K562 (cell line): Measurements from ENCODE around the gene HRAS. TPM values are rescaled to one million over a fixed set of nuclear protein-coding genes. Genes with fewer than 3 reads are reported as not detected.

ENCODE experiments used
- ATAC-seq: fragments of 200-7000 bp; cut with Tn5 transposase; 3 replicates; pipeline ENCODE4 v1.9.1; 2020; ENCODE audit warnings: moderate library complexity
- BruUV-seq: library from RNA; stranded (reverse); fragments of 400-500 nt; replicated peaks from 2 replicates; lab custom pipeline; 2021; lab: Mats Ljungman, UMichigan
- CTCF ChIA-PET: fragments of 300-600 bp; formaldehyde crosslinking; extraction: SDS; loops from one replicate; lab custom pipeline; 2021; ENCODE audit warnings: low intra/inter-chr PET ratio; lab: Yijun Ruan, JAX
- POLR2A ChIA-PET: fragments of 300-600, 350-650 bp; sonication (Branson Sonifier 250); formaldehyde crosslinking; extraction: SDS; loops from one replicate; lab custom pipeline; 2021; ENCODE audit warnings: antibody characterized with exemption, inconsistent platforms; lab: Yijun Ruan, JAX
- DNase-seq, 4 experiments: peaks; one replicate each; pipeline versions ENCODE4 v3.0.0 to v3.0.0-alpha.2; 2011 to 2018; ENCODE audit warnings: low spot score in 3 of 4, mixed read lengths in 3 of 4; ENCODE audit errors: extremely low read depth in 1 of 4
- FAIRE-seq: peaks from 2 replicates; lab custom pipeline; 2011; peaks lifted over from hg19 to GRCh38; lab: Jason Lieb, UNC
- H2AFZ ChIP-seq: 2 replicates; pipeline ENCODE4 v1.6.0; 2011; ENCODE audit warnings: low read depth, low read length, control low read depth, inconsistent platforms
- H3K27ac ChIP-seq: fragments of 200-600 bp; 3 replicates; pipeline ENCODE4 v1.8.0; 2011; ENCODE audit warnings: low read depth, mild to moderate bottlenecking, control low read depth, inconsistent platforms, low read length, moderate library complexity, mixed read lengths; ENCODE audit errors: extremely low read depth
- H3K27me3 ChIP-seq, 2 experiments: fragments of 300-600 bp in 1 of 2; 2 replicates in 1 of 2; 3 replicates in 1 of 2; pipeline versions ENCODE4 v1.6.0 to v1.8.0; 2011; ENCODE audit warnings: inconsistent platforms in 2 of 2, low read length in 2 of 2, mild to moderate bottlenecking in 1 of 2, mixed read lengths in 1 of 2, moderate library complexity in 1 of 2; ENCODE audit not compliant: control insufficient read depth in 2 of 2, insufficient read depth in 2 of 2
- H3K36me3 ChIP-seq: fragments of 300-600 bp; 3 replicates; pipeline ENCODE4 v1.8.0; 2011; ENCODE audit warnings: mild to moderate bottlenecking, low read length, inconsistent platforms; ENCODE audit not compliant: control insufficient read depth, insufficient read depth
- H3K4me1 ChIP-seq, 2 experiments: fragments of 200-600 bp in 1 of 2; replicated peaks in 1 of 2; 2 replicates in 1 of 2; 3 replicates in 1 of 2; pipeline versions ENCODE4 v1.5.1 to v1.8.0; 2011; ENCODE audit warnings: inconsistent platforms in 2 of 2, low read length in 2 of 2, mild to moderate bottlenecking in 1 of 2, mixed read lengths in 1 of 2, moderate library complexity in 1 of 2; ENCODE audit not compliant: control insufficient read depth in 2 of 2, insufficient read depth in 2 of 2
- H3K4me2 ChIP-seq: 2 replicates; pipeline ENCODE4 v1.6.1; 2011; ENCODE audit warnings: low read length, control low read depth, inconsistent platforms, mixed read lengths; ENCODE audit not compliant: insufficient read depth
- H3K4me3 ChIP-seq: fragments of 200-600 bp; sonication (generic), shearing (Covaris generic); 2 replicates; pipeline ENCODE4 v1.5.1; 2016; ENCODE audit warnings: control low read depth, inconsistent platforms
- H3K79me2 ChIP-seq: fragments of 200-600 bp; 3 replicates; pipeline ENCODE4 v1.8.0; 2011; ENCODE audit warnings: low read length, inconsistent platforms; ENCODE audit not compliant: control insufficient read depth, insufficient read depth
- H3K9ac ChIP-seq, 2 experiments: 2 replicates each; pipeline versions ENCODE4 v1.6.0 to v1.6.1; 2011; ENCODE audit warnings: low read depth in 2 of 2, low read length in 2 of 2, control low read depth in 1 of 2, inconsistent platforms in 1 of 2, mild to moderate bottlenecking in 1 of 2, mixed read lengths in 1 of 2; ENCODE audit not compliant: insufficient read depth in 1 of 2
- H3K9me1 ChIP-seq: one replicate; pipeline ENCODE4 v1.6.0; 2011; ENCODE audit warnings: inconsistent platforms, mild to moderate bottlenecking, low read length, moderate library complexity; ENCODE audit not compliant: control insufficient read depth, insufficient read depth
- H3K9me3 ChIP-seq: replicated peaks from 2 replicates; pipeline ENCODE4 v1.5.1; 2011; ENCODE audit warnings: low read depth, low read length, inconsistent platforms; ENCODE audit not compliant: control insufficient read depth, insufficient read depth
- H4K20me1 ChIP-seq: replicated peaks from 2 replicates; pipeline ENCODE4 v1.6.1; 2011; ENCODE audit warnings: low read length, inconsistent platforms, mixed read lengths; ENCODE audit not compliant: control insufficient read depth, insufficient read depth
- CHAMP1 ChIP-seq: fragments of 450-650 bp; IDR thresholded peaks from 2 replicates; pipeline ENCODE4 v1.6.1; 2016; ENCODE audit warnings: mild to moderate bottlenecking
- ELK3 ChIP-seq: fragments of 450-650 bp; formaldehyde crosslinking; IDR thresholded peaks from 2 replicates; pipeline ENCODE4 v1.4.0; 2020; ENCODE audit warnings: mild to moderate bottlenecking
- ETV1 ChIP-seq: fragments of 450-650 bp; conservative IDR thresholded peaks from 2 replicates; pipeline ENCODE4 v1.6.1; 2016; ENCODE audit warnings: missing genetic modification characterization, control low read depth, low read depth, missing compliant biosample characterization
- FOXK1 ChIP-seq: sonication (generic); formaldehyde crosslinking; IDR thresholded peaks from 2 replicates; pipeline ENCODE4 v1.8.0; 2022; ENCODE audit warnings: missing genetic modification reagents, mild to moderate bottlenecking, borderline replicate concordance
- HDAC1 ChIP-seq, 2 experiments: fragments of 450-650 bp; IDR thresholded peaks; 2 replicates each; pipeline ENCODE4 v1.6.1; 2016 to 2017; ENCODE audit warnings: inconsistent platforms in 1 of 2, mild to moderate bottlenecking in 1 of 2, moderate library complexity in 1 of 2
- LARP7 ChIP-seq: fragments of 450-650 bp; IDR thresholded peaks from 2 replicates; pipeline ENCODE4 v1.6.1; 2016
- MBD2 ChIP-seq: sonication (generic); IDR thresholded peaks from 2 replicates; pipeline ENCODE4 v1.6.1; 2016; ENCODE audit warnings: low read depth, borderline replicate concordance
- MLX ChIP-seq, 2 experiments: fragments of 450-650 bp in 1 of 2; sonication (generic) in 1 of 2; formaldehyde crosslinking; conservative IDR thresholded peaks; 2 replicates each; pipeline versions ENCODE4 v1.4.0 to v1.8.1; 2020 to 2022; ENCODE audit warnings: mild to moderate bottlenecking in 1 of 2, missing genetic modification reagents in 1 of 2
- PRMT5 ChIP-seq: sonication (generic); formaldehyde crosslinking; IDR thresholded peaks from 2 replicates; pipeline ENCODE4 v1.5.0; 2020; ENCODE audit warnings: missing genetic modification reagents
- RBM34 ChIP-seq: fragments of 200-400 bp; formaldehyde crosslinking; IDR thresholded peaks from 2 replicates; pipeline ENCODE4 v1.6.1; 2018; ENCODE audit warnings: low read length, borderline replicate concordance; ENCODE audit not compliant: insufficient read depth
- ZBTB7A ChIP-seq: IDR thresholded peaks from 2 replicates; pipeline ENCODE4 v1.6.1; 2011; ENCODE audit warnings: low read depth, mild to moderate bottlenecking, low read length, moderate library complexity, borderline replicate concordance; ENCODE audit not compliant: control insufficient read depth
- ZNF592 ChIP-seq: fragments of 450-650 bp; IDR thresholded peaks from 2 replicates; pipeline ENCODE4 v1.6.1; 2017; ENCODE audit warnings: antibody characterized with exemption, mild to moderate bottlenecking
- ZNF780A ChIP-seq: fragments of 250-450 bp; sonication (Bioruptor Pico); IDR thresholded peaks from 2 replicates; pipeline ENCODE4 v1.5.0; 2021; ENCODE audit warnings: mild to moderate bottlenecking
- WGBS: fragments of 100-300 bp; shearing (Covaris generic); methylation state at CpG from one replicate; pipeline ENCODE4 v1.1.6; 2016; ENCODE audit warnings: low coverage, mixed read lengths; ENCODE audit not compliant: insufficient coverage; ENCODE audit errors: missing lambda C conversion rate; 5-methylcytosine and 5-hydroxymethylcytosine counted together
- in situ Hi-C: fragments of 300-500 bp; cut with MboI; formaldehyde crosslinking; loops from 4 replicates; pipeline ENCODE4 v1.15.0; 2018; ENCODE audit warnings: inconsistent platforms, mixed read lengths
- intact Hi-C: fragments of 100-400 bp; cut with micrococcal nuclease; formaldehyde crosslinking; loops from 2 replicates; pipeline ENCODE4 v1.14.2; 2022
- polyA plus RNA-seq, 8 experiments: library from polyadenylated mRNA; depleted of rRNA in 4 of 8; stranded (reverse) in 5 of 8; unstranded in 3 of 8; fragments of >200 nt; fragmentation: Nextera tagmentation in 2 of 8; fragmentation: Illumina TruSeq in 1 of 8; extraction: Ambion mirVana in 2 of 8; extraction: Trizol in 1 of 8; gene quantifications; 2 replicates each; pipeline versions ENCODE4 v1.2.1 to v1.2.3, GENCODE V29; 2011 to 2014; ENCODE audit warnings: inconsistent platforms in 1 of 8, missing spikeins in 1 of 8
- total RNA-seq, 7 experiments: library from RNA; depleted of rRNA in 6 of 7; stranded (reverse); fragments of >200 nt in 6 of 7; fragmentation: Illumina TruSeq in 2 of 7; extraction: Trizol in 2 of 7; gene quantifications; 2 replicates each; pipeline versions ENCODE4 v1.2.1 to v1.2.3, GENCODE V29; 2011 to 2021; ENCODE audit warnings: low replicate concordance in 1 of 7

Gene HRAS
- total and polyA plus RNA-seq, 9 of the 15 experiments (the other 6 are each of a cell fraction or from before 2014, with no cell fraction given), result 2.8 to 73.5 (median 29.6) TPM

- intact Hi-C loops, result no loop called here
- H3K79me2 ChIP-seq, result peaks cover 59% of the 10 kb centered on the region
- TF ChIP-seq ZBTB7A, result peak; percentile 22; the same call in 1 of the 2 replicates
- peak in 1 of 2 experiments; percentile 54; a peak in 2 of 4 replicates for TF ChIP-seq HDAC1 (IDR thresholded peaks at IDR 0.05)
- TF ChIP-seq ELK3 (CRISPR knock-in tag), result no peak
- no peak for TF ChIP-seq ZNF592
- no peak for TF ChIP-seq ETV1
- no peak for TF ChIP-seq FOXK1 (CRISPR knock-in tag)
- TF ChIP-seq MBD2, result no peak
- TF ChIP-seq MLX (CRISPR knock-in tag; conservative IDR thresholded peaks at IDR 0.05), result no peak
- TF ChIP-seq CHAMP1, result no peak
- no peak for TF ChIP-seq LARP7
- TF ChIP-seq ZNF780A (CRISPR knock-in tag), result no peak
- no peak for TF ChIP-seq PRMT5 (CRISPR knock-in tag)
- TF ChIP-seq RBM34, result peak; percentile 97; the same call in 1 of the 2 replicates
Observed at GRCh38 chr11:575313-575995, 40.1 kb upstream of the HRAS start.

More at GRCh38 chr11:575313-575995, 40.1 kb upstream of the HRAS start:
- FAIRE-seq (no peak), ATAC-seq (peak; percentile 76), DNase-seq (peak in 2 of 4 experiments; percentile 81 to 92)
- Histone ChIP-seq H3K9ac (peak overlapping the region; percentile 61 to 91), H3K4me1 (peaks cover 46 to 74% of the 10 kb centered on the region in 2 experiments), H3K4me2 (peak overlapping the region; percentile 94), H2AFZ (peak overlapping the region; percentile 87), H4K20me1 (peaks cover 37% of the 10 kb centered on the region), H3K9me3 (no peaks in the 10 kb centered on the region), H3K4me3 (peak overlapping the region; percentile 66), H3K9me1 (peaks cover 12% of the 10 kb centered on the region), H3K36me3 (peaks cover 33% of the 10 kb centered on the region; the same call in 2 of the 3 replicates), H3K27me3 (no peaks in the 10 kb centered on the region), H3K27ac (peak overlapping the region; percentile 69; the same call in 2 of the 3 replicates)
- WGBS, result under 1% methylated on average over 39 of the region's 81 CpGs
- BruUV-seq, result TSS peak; percentile 81
- in situ Hi-C loops, result no loop called here
- POLR2A ChIA-PET, result interaction anchor here (0.5 to 1.2 kb wide), 15 partner anchors 8 to 372 kb away, joined by 3 to 6 read pairs (median 3); no protein-coding TSS in a partner anchor
- CTCF ChIA-PET, result no interaction called here
